IMR-90 (cell line): ENCODE measurements around the gene CASP14. TPM values are rescaled to one million over a fixed set of nuclear protein-coding genes. Genes with fewer than 3 reads are reported as not detected.

Experiments used
- ATAC-seq: fragments of 200-7000 bp; cut with Tn5 transposase; 2 replicates; pipeline ENCODE4 v1.9.1; 2020; ENCODE audit warnings: low read depth, mild to moderate bottlenecking, moderate library complexity
- BruUV-seq: library from RNA; stranded (reverse); fragments of 400-500 nt; replicated peaks from 2 replicates; lab custom pipeline; 2021; lab: Mats Ljungman, UMichigan
- CTCF ChIA-PET: fragments of 300-600 bp; formaldehyde crosslinking; extraction: SDS; loops from one replicate; lab custom pipeline; 2021; ENCODE audit warnings: antibody characterized with exemption; lab: Yijun Ruan, JAX
- POLR2A ChIA-PET: fragments of 300-600 bp; sonication (Branson Sonifier 250); formaldehyde crosslinking; loops from one replicate; lab custom pipeline; 2022; ENCODE audit warnings: antibody characterized with exemption; ENCODE audit not compliant: unreplicated experiment; lab: Charles Lee
- DNase-seq: peaks from one replicate; pipeline ENCODE4 v3.0.0; 2013
- H2AFZ ChIP-seq: replicated peaks from 2 replicates; pipeline ENCODE3; 2013; ENCODE audit warnings: low read length, mild to moderate bottlenecking; ENCODE audit not compliant: poor library complexity
- H2AK5ac ChIP-seq: 2 replicates; pipeline ENCODE4 v1.6.1; 2013; ENCODE audit warnings: low read depth, low read length, inconsistent platforms
- H2AK9ac ChIP-seq: replicated peaks from 2 replicates; pipeline ENCODE3; 2013; ENCODE audit warnings: mild to moderate bottlenecking, low read depth, low read length, moderate library complexity; ENCODE audit not compliant: poor library complexity
- H2BK120ac ChIP-seq: 2 replicates; pipeline ENCODE4 v1.6.1; 2013; ENCODE audit warnings: low read depth, low read length, inconsistent platforms
- H2BK15ac ChIP-seq: 3 replicates; pipeline ENCODE4 v1.6.1; 2013; ENCODE audit warnings: low read depth, low read length, inconsistent platforms
- H2BK20ac ChIP-seq: 2 replicates; pipeline ENCODE4 v1.6.1; 2013; ENCODE audit warnings: low read depth, mild to moderate bottlenecking, inconsistent platforms, low read length, moderate library complexity
- H2BK5ac ChIP-seq: 2 replicates; pipeline ENCODE4 v1.6.1; 2013; ENCODE audit warnings: mild to moderate bottlenecking, low read depth, low read length, inconsistent platforms; ENCODE audit not compliant: poor library complexity, severe bottlenecking
- H3K14ac ChIP-seq: replicated peaks from 2 replicates; pipeline ENCODE4 v1.6.1; 2013; ENCODE audit warnings: low read depth, low read length, inconsistent platforms
- H3K18ac ChIP-seq: 2 replicates; pipeline ENCODE4 v1.6.1; 2013; ENCODE audit warnings: low read depth, low read length, control low read depth
- H3K23ac ChIP-seq: 2 replicates; pipeline ENCODE4 v1.6.1; 2013; ENCODE audit warnings: low read depth, low read length, inconsistent platforms
- H3K27ac ChIP-seq: 2 replicates; pipeline ENCODE4 v1.5.1; 2013; ENCODE audit warnings: mild to moderate bottlenecking, control low read depth, low read length; ENCODE audit not compliant: insufficient read depth
- H3K27me3 ChIP-seq: 2 replicates; pipeline ENCODE4 v1.6.1; 2013; ENCODE audit warnings: low read length; ENCODE audit not compliant: control insufficient read depth, insufficient read depth
- H3K36me3 ChIP-seq: 2 replicates; pipeline ENCODE4 v1.6.1; 2013; ENCODE audit warnings: low read length, mixed read lengths; ENCODE audit not compliant: control insufficient read depth, insufficient read depth
- H3K4ac ChIP-seq: 2 replicates; pipeline ENCODE4 v1.6.1; 2013; ENCODE audit warnings: low read depth, low read length, inconsistent platforms
- H3K4me1 ChIP-seq: 2 replicates; pipeline ENCODE4 v1.6.1; 2013; ENCODE audit warnings: low read length, mixed read lengths; ENCODE audit not compliant: control insufficient read depth, insufficient read depth
- H3K4me2 ChIP-seq: 2 replicates; pipeline ENCODE4 v1.6.1; 2013; ENCODE audit warnings: low read depth, mild to moderate bottlenecking, control low read depth, low read length, moderate library complexity
- H3K4me3 ChIP-seq: 2 replicates; pipeline ENCODE4 v1.5.1; 2013; ENCODE audit warnings: low read depth, mild to moderate bottlenecking, control low read depth, low read length, moderate library complexity; ENCODE audit not compliant: insufficient read depth
- H3K56ac ChIP-seq: 2 replicates; pipeline ENCODE4 v1.6.1; 2013; ENCODE audit warnings: low read length, inconsistent platforms; ENCODE audit not compliant: insufficient read depth; ENCODE audit errors: extremely low read depth
- H3K79me1 ChIP-seq, 2 experiments: 2 replicates each; pipeline ENCODE4 v1.6.1; 2013; ENCODE audit warnings: low read length in 2 of 2, inconsistent platforms in 1 of 2, low read depth in 1 of 2
- H3K9ac ChIP-seq: 2 replicates; pipeline ENCODE4 v1.6.1; 2013; ENCODE audit warnings: low read depth, low read length, control low read depth
- H3K9me1 ChIP-seq: 2 replicates; pipeline ENCODE4 v1.6.1; 2013; ENCODE audit warnings: low read length, inconsistent platforms; ENCODE audit not compliant: insufficient read depth
- H3K9me3 ChIP-seq: 2 replicates; pipeline ENCODE4 v1.6.1; 2013; ENCODE audit warnings: low read length; ENCODE audit not compliant: control insufficient read depth, insufficient read depth
- H4K20me1 ChIP-seq: 2 replicates; pipeline ENCODE4 v1.6.1; 2013; ENCODE audit warnings: low read length, inconsistent platforms; ENCODE audit not compliant: insufficient read depth
- H4K5ac ChIP-seq: 2 replicates; pipeline ENCODE4 v1.6.1; 2013; ENCODE audit warnings: mild to moderate bottlenecking, low read depth, low read length, control low read depth
- H4K8ac ChIP-seq, 2 experiments: 2 replicates each; pipeline ENCODE4 v1.6.1; 2013; ENCODE audit warnings: low read depth in 2 of 2, low read length in 2 of 2, control low read depth in 1 of 2, inconsistent platforms in 1 of 2
- H4K91ac ChIP-seq: 2 replicates; pipeline ENCODE4 v1.6.1; 2013; ENCODE audit warnings: low read depth, low read length, inconsistent platforms; ENCODE audit not compliant: insufficient read depth
- CHD1 ChIP-seq: IDR thresholded peaks from 2 replicates; pipeline ENCODE4 v1.6.1; 2012; ENCODE audit warnings: low read depth, low read length, improper control_type of control experiment
- WGBS, 2 experiments: methylation state at CpG; one replicate each; pipeline versions ENCODE4 v1.1.5 to v1.1.7; 2013; ENCODE audit warnings: missing lambda C conversion rate in 2 of 2; ENCODE audit not compliant: insufficient read length in 1 of 2; ENCODE audit errors: extremely low coverage in 2 of 2; 5-methylcytosine and 5-hydroxymethylcytosine counted together
- dilution Hi-C: fragments of 300-500 bp; cut with HindIII; formaldehyde crosslinking; loops from one replicate; pipeline ENCODE4 v1.14.3; 2018; ENCODE audit warnings: low sequenced_read_pairs; ENCODE audit not compliant: unreplicated experiment
- in situ Hi-C: fragments of 300-500 bp; cut with MboI; formaldehyde crosslinking; loops from 3 replicates; pipeline ENCODE4 v1.14.3; 2019; ENCODE audit warnings: low sequenced_read_pairs, inconsistent platforms, mixed read lengths
- intact Hi-C: fragments of 100-400 bp; cut with micrococcal nuclease; formaldehyde crosslinking; loops from 2 replicates; pipeline ENCODE4 v1.10.0; 2022
- polyA plus RNA-seq, 3 experiments: library from polyadenylated mRNA; depleted of rRNA; stranded (reverse); fragments of >200 nt; gene quantifications; 2 replicates each; pipeline ENCODE4 v1.2.3, GENCODE V29; 2012; ENCODE audit warnings: low replicate concordance in 1 of 3
- total RNA-seq: library from RNA; depleted of rRNA; stranded (reverse); fragments of >200 nt; gene quantifications from 2 replicates; pipeline ENCODE4 v1.2.3, GENCODE V29; 2012

CASP14 gene
- total and polyA plus RNA-seq, 2 of the 4 experiments (the other 2 are of a cell fraction), result not detected

DNA sequence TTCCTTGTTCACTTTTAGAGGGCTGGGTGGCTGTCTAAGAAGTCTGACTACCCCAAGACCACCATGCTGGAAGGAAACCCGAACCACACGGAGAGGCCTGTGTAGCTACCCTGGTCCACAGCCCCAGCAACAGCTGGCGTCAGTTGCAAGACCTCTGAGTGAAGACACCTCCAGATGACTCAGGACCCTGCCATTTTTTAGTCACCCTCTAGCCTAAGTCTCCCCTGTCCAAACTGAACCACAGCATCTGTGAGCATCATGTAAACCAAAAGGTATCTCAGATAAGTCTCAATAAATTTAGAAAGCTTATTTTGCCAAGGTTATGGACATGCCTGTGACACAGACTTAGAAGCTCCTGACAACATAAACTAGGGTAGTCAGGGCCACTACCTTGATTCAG lies 55.8 kb downstream of the CASP14 start:
- in situ Hi-C loops, result loop anchor here (25.0 kb wide), 1 partner anchor 1082 kb away; the partner anchor contains the start of genes AP1M1 and FAM32A
- intact Hi-C loops, result loop anchor here (5.0 to 10.0 kb wide), 2 partner anchors 147 to 270 kb away; partner anchors contain the start of gene AKAP8
- no peak for TF ChIP-seq CHD1

More for the DNA sequence above, 55.8 kb downstream of the CASP14 start:
- H3K4me2 ChIP-seq, result no peak overlapping the region
- no CpG with 5 or more reads among the region's 3 CpGs for WGBS, 2 experiments
- POLR2A ChIA-PET, result no interaction called here
- dilution Hi-C loops, result no loop called here
- no peak overlapping the region for H2AFZ ChIP-seq
- H4K5ac ChIP-seq, result no peak overlapping the region
- no peak overlapping the region for H2AK9ac ChIP-seq
- H2BK15ac ChIP-seq, result no peak overlapping the region
- no peak overlapping the region for H2BK120ac ChIP-seq
- DNase-seq (no peak), ATAC-seq (no peak)
- no peak overlapping the region for H2BK20ac ChIP-seq
- H3K27ac ChIP-seq, result no peak overlapping the region
- no peaks in the 10 kb centered on the region; the same call in 1 of the 2 replicates for H3K27me3 ChIP-seq
- H3K9ac ChIP-seq, result no peak overlapping the region
- H3K4me3 ChIP-seq, result no peak overlapping the region
- H3K9me3 ChIP-seq, result peaks cover 11% of the 10 kb centered on the region
- no TSS peak for BruUV-seq
- H2BK5ac ChIP-seq, result no peak overlapping the region
- H3K18ac ChIP-seq, result no peak overlapping the region
- no peak overlapping the region for H3K56ac ChIP-seq
- H3K4ac ChIP-seq, result no peak overlapping the region
- peaks cover 6% of the 10 kb centered on the region for H3K4me1 ChIP-seq
- H3K36me3 ChIP-seq, result peaks cover 11% of the 10 kb centered on the region
- H4K8ac ChIP-seq, result no peak overlapping the region
- H3K9me1 ChIP-seq, result no peaks in the 10 kb centered on the region
- no peak overlapping the region for H3K14ac ChIP-seq
- CTCF ChIA-PET, result interaction anchor here (0.7 kb wide), 1 partner anchor 202 kb away, joined by 3 read pairs; no protein-coding TSS in a partner anchor
- H2AK5ac ChIP-seq, result no peak overlapping the region
- H3K79me1 ChIP-seq, result peaks cover 0 to 21% of the 10 kb centered on the region in 2 experiments; a peak in 2 of 4 replicates
- H4K91ac ChIP-seq, result no peak overlapping the region
- peaks cover 12% of the 10 kb centered on the region for H4K20me1 ChIP-seq
- no peak overlapping the region for H3K23ac ChIP-seq
